Fibroblast of lung (primary cell): ENCODE data around the gene TEX13B. TPM values are rescaled to one million over a fixed set of nuclear protein-coding genes. Genes with fewer than 3 reads are reported as not detected.

ENCODE experiments used
- DNase-seq, 2 donors: peaks; one replicate each; pipeline versions ENCODE4 v3.0.0 to v3.0.0-alpha.2; 2010; ENCODE audit warnings: low read depth in 2 of 2
- H2AFZ ChIP-seq: 2 replicates; pipeline ENCODE4 v1.5.1; 2012; ENCODE audit warnings: low read length, control low read depth, inconsistent platforms
- H3K27ac ChIP-seq: 2 replicates; pipeline ENCODE4 v1.5.1; 2011; ENCODE audit warnings: low read length, control low read depth; ENCODE audit not compliant: insufficient read depth
- H3K27me3 ChIP-seq: 2 replicates; pipeline ENCODE4 v1.5.1; 2011; ENCODE audit warnings: mild to moderate bottlenecking, low read length; ENCODE audit not compliant: control insufficient read depth, insufficient read depth
- H3K36me3 ChIP-seq: 2 replicates; pipeline ENCODE4 v1.5.1; 2011; ENCODE audit warnings: low read length; ENCODE audit not compliant: control insufficient read depth, insufficient read depth
- H3K4me1 ChIP-seq: 2 replicates; pipeline ENCODE4 v1.5.1; 2011; ENCODE audit warnings: low read length; ENCODE audit not compliant: control insufficient read depth, insufficient read depth; ENCODE audit errors: extremely low read depth
- H3K4me2 ChIP-seq: 2 replicates; pipeline ENCODE4 v1.5.1; 2011; ENCODE audit warnings: low read length, control low read depth; ENCODE audit not compliant: insufficient read depth; ENCODE audit errors: extremely low read depth
- H3K4me3 ChIP-seq, 4 experiments: fragments of 200-600 bp in 1 of 4; sonication (generic) in 1 of 4; replicated peaks in 1 of 4; 2 replicates each; pipeline ENCODE4 v1.5.1; 2011 to 2016; ENCODE audit warnings: low read length in 4 of 4, low read depth in 3 of 4, mild to moderate bottlenecking in 3 of 4, control low read depth in 2 of 4, inconsistent platforms in 1 of 4, mixed read lengths in 1 of 4; ENCODE audit not compliant: insufficient read depth in 1 of 4; ENCODE audit errors: control extremely low read depth in 1 of 4
- H3K79me2 ChIP-seq: 2 replicates; pipeline ENCODE4 v1.5.1; 2012; ENCODE audit warnings: mild to moderate bottlenecking, low read length, inconsistent platforms; ENCODE audit not compliant: control insufficient read depth, insufficient read depth
- H3K9ac ChIP-seq: 2 replicates; pipeline ENCODE4 v1.5.1; 2011; ENCODE audit warnings: mild to moderate bottlenecking, low read length, control low read depth; ENCODE audit not compliant: insufficient read depth
- H3K9me3 ChIP-seq: 2 replicates; pipeline ENCODE4 v1.5.1; 2012; ENCODE audit warnings: low read depth, low read length; ENCODE audit not compliant: control insufficient read depth, insufficient read depth
- H4K20me1 ChIP-seq: 2 replicates; pipeline ENCODE4 v1.5.1; 2011; ENCODE audit warnings: low read length; ENCODE audit not compliant: control insufficient read depth, insufficient read depth; ENCODE audit errors: extremely low read depth
- EZH2 ChIP-seq: IDR thresholded peaks from 2 replicates; pipeline ENCODE4 v1.5.1; 2012; ENCODE audit warnings: low read length, control low read depth, mild to moderate bottlenecking; ENCODE audit errors: missing control alignments
- polyA plus RNA-seq, 2 donors: library from polyadenylated mRNA; depleted of rRNA in 1 of 2; stranded (reverse) in 1 of 2; unstranded in 1 of 2; fragments of >200 nt; gene quantifications; 2 replicates each; pipeline ENCODE4 v1.2.1, GENCODE V29; 2011 to 2012; ENCODE audit warnings: missing spikeins in 1 of 2
- total RNA-seq: library from RNA; depleted of rRNA; stranded (reverse); fragments of >200 nt; gene quantifications from 2 replicates; pipeline ENCODE4 v1.2.1, GENCODE V29; 2014
- TF ChIP-seq, protein P1 (sequence below), 2 donors: IDR thresholded peaks in 1 of 2; conservative IDR thresholded peaks in 1 of 2; 1 replicate in 1 of 2; 2 replicates in 1 of 2; pipeline ENCODE4 v1.5.1; 2011 to 2012; ENCODE audit warnings: low read length in 2 of 2, control low read depth in 1 of 2, inconsistent platforms in 1 of 2, low read depth in 1 of 2, mild to moderate bottlenecking in 1 of 2

The TEX13B gene
- total and polyA plus RNA-seq, 2 donors (not counting 1 experiment from before 2014, with no cell fraction given), result not detected

DNA sequence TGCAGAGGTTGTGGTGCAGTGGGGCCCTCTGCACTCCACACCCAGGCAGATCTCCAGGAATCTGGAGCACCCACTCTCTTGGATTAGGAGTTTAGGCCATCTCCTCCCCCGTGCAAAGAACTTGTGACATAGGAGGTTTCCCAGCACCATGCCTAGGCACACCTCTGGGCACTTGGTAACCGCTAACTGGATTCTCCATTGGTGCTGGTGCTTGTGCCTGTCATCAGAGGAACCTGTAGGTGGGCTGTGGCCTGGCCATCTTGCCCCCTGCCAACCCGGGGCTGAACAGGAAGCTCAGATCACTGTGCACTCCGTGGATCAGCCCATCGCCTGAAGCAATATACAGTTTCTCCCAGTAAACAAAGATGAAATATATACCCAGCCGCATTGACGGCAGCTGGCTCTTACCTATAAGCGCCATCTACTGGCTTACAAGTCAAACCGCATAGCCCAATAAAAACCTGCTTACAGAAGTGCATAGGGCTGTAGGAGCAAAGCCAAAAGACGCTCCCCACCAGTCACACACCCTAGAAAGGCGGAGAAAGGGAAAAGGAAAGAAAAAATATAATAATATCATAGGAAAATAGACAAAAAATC, 19.1 kb upstream of the TEX13B start:
- Histone ChIP-seq H3K4me2 (no peak overlapping the region), H3K36me3 (no peaks in the 10 kb centered on the region), H3K4me1 (no peaks in the 10 kb centered on the region), H2AFZ (no peak overlapping the region), H3K9me3 (no peaks in the 10 kb centered on the region), H3K9ac (no peak overlapping the region), H3K27ac (no peak overlapping the region), H3K27me3 (no peaks in the 10 kb centered on the region), H3K4me3 (no peak overlapping the region), H3K79me2 (no peaks in the 10 kb centered on the region), H4K20me1 (no peaks in the 10 kb centered on the region)
- no peak for TF ChIP-seq EZH2
- TF ChIP-seq, protein P1, sequence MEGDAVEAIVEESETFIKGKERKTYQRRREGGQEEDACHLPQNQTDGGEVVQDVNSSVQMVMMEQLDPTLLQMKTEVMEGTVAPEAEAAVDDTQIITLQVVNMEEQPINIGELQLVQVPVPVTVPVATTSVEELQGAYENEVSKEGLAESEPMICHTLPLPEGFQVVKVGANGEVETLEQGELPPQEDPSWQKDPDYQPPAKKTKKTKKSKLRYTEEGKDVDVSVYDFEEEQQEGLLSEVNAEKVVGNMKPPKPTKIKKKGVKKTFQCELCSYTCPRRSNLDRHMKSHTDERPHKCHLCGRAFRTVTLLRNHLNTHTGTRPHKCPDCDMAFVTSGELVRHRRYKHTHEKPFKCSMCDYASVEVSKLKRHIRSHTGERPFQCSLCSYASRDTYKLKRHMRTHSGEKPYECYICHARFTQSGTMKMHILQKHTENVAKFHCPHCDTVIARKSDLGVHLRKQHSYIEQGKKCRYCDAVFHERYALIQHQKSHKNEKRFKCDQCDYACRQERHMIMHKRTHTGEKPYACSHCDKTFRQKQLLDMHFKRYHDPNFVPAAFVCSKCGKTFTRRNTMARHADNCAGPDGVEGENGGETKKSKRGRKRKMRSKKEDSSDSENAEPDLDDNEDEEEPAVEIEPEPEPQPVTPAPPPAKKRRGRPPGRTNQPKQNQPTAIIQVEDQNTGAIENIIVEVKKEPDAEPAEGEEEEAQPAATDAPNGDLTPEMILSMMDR (conservative IDR thresholded peaks at IDR 0.05 in 1 of 2, IDR thresholded peaks at IDR 0.05 in 1 of 2; ENCODE audit: low read depth in 1 of 2, low read length in 2 of 2), result peak; percentile 38 to 58
- peak; percentile 26 to 58 for DNase-seq

DNA sequence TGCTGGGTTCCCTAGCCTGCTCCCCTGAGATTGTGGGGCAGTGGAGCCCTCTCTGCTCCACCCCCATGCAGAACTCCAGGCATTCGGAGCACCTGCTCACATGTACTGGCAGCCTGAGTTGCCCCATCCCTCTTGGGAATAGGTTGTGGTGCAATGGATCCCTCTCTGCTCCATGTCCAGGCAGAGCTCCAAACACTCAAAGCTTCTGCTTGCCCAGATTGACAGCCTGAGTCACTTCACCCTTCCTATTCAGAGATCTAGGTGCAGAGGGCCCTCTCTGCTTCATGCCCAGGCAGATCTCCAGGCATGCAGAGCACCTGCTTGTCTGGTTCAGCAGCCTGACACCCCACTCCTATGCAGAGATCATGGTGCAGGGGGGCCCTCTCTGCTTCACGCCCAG, 18.6 kb upstream of the TEX13B start:
- no peaks in the 10 kb centered on the region for H3K79me2 ChIP-seq
- H3K4me2 ChIP-seq, result no peak overlapping the region
- H4K20me1 ChIP-seq, result no peaks in the 10 kb centered on the region
- TF ChIP-seq, protein P1 (conservative IDR thresholded peaks at IDR 0.05 in 1 of 2, IDR thresholded peaks at IDR 0.05 in 1 of 2; ENCODE audit: low read depth in 1 of 2, low read length in 2 of 2), result no peak
- TF ChIP-seq EZH2, result no peak
- H2AFZ ChIP-seq, result no peak overlapping the region
- no peak overlapping the region for H3K27ac ChIP-seq
- H3K36me3 ChIP-seq, result no peaks in the 10 kb centered on the region
- no peak overlapping the region for H3K4me3 ChIP-seq
- H3K9ac ChIP-seq, result no peak overlapping the region
- peak in 1 of 2 donors; percentile 0 for DNase-seq
- H3K4me1 ChIP-seq, result no peaks in the 10 kb centered on the region
- no peaks in the 10 kb centered on the region for H3K27me3 ChIP-seq
- H3K9me3 ChIP-seq, result no peaks in the 10 kb centered on the region

DNA sequence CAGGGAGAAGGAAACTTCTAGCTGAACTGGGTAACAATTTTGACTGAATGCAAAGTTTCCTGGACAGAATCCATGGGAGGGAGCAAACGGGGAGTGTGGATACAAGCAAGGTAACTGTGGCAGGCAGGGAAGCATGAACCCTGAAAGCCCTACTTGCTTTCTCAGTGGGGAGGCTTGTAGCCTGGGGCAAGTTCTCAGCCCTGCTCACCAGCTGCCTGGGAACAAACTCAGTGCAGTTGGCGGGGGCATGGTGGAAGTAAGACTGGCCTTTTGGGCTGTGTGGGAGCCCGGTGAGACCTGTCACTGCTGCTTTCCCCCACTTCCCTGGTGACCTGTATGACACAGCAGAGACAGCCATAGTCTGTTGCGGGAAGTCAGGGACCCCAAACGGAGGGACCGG, 14.0 kb upstream of the TEX13B start:
- Histone ChIP-seq H3K36me3 (no peaks in the 10 kb centered on the region), H3K9me3 (no peaks in the 10 kb centered on the region), H2AFZ (no peak overlapping the region), H3K4me1 (no peaks in the 10 kb centered on the region), H3K9ac (no peak overlapping the region), H3K27ac (no peak overlapping the region), H4K20me1 (no peaks in the 10 kb centered on the region), H3K27me3 (no peaks in the 10 kb centered on the region), H3K4me2 (no peak overlapping the region), H3K79me2 (no peaks in the 10 kb centered on the region), H3K4me3 (no peak overlapping the region)
- DNase-seq, result no peak
- no peak for TF ChIP-seq EZH2
- TF ChIP-seq, protein P1 (conservative IDR thresholded peaks at IDR 0.05 in 1 of 2, IDR thresholded peaks at IDR 0.05 in 1 of 2; ENCODE audit: low read depth in 1 of 2, low read length in 2 of 2), result no peak
